HFFc6 (cell line): ENCODE results near the gene HSPA4. TPM values are rescaled to one million over a fixed set of nuclear protein-coding genes. Genes with fewer than 3 reads are reported as not detected.
"Not testable (repeated sequence)": the region's sequence is repeated elsewhere in the genome, so short reads cannot be mapped to it uniquely, and the experiment has no call there.

ENCODE experiments used
- DNase-seq: peaks from one replicate; pipeline ENCODE4 v3.0.0-alpha.2; 2018
- H3K27ac Mint-ChIP-seq: 2 replicates; pipeline ENCODE4 v1.8.0; 2020; ENCODE audit warnings: mild to moderate bottlenecking, mixed read lengths
- H3K27me3 Mint-ChIP-seq: 2 replicates; pipeline ENCODE4 v1.8.0; 2021; ENCODE audit warnings: mild to moderate bottlenecking, moderate library complexity, mixed read lengths; ENCODE audit not compliant: insufficient read depth
- H3K36me3 Mint-ChIP-seq: 2 replicates; pipeline ENCODE4 v1.8.0; 2021; ENCODE audit warnings: low read depth, mixed read lengths
- H3K4me1 Mint-ChIP-seq: 2 replicates; pipeline ENCODE4 v1.8.0; 2020; ENCODE audit warnings: low read depth, mixed read lengths
- H3K4me3 Mint-ChIP-seq: 2 replicates; pipeline ENCODE4 v1.8.0; 2020; ENCODE audit warnings: mild to moderate bottlenecking, moderate library complexity, mixed read lengths
- H3K9me3 Mint-ChIP-seq: 2 replicates; pipeline ENCODE4 v1.8.0; 2020; ENCODE audit warnings: mild to moderate bottlenecking, mixed read lengths
- CTCF ChIP-seq: fragments of 200-600 bp; sonication (generic); IDR thresholded peaks from 2 replicates; pipeline ENCODE4 v1.5.0; 2021; ENCODE audit warnings: antibody characterized with exemption, mild to moderate bottlenecking
- long read RNA-seq: library from polyadenylated mRNA; unstranded; transcript quantifications from one replicate; pipeline ENCODE4 v2.0.0, GENCODE V29; 2019
- total RNA-seq, 6 experiments: library from RNA; stranded (reverse); fragmentation: NEBNext Ultra II Directional; extraction: Animal tissue kit (Norgen Biotek cat#: 25700); gene quantifications; 2 replicates in 1 of 6; 3 replicates in 5 of 6; pipeline ENCODE4 v1.2.3, GENCODE V29; 2021

Gene HSPA4
- 100 to 1,000 TPM; 181 to 235 (median 214) TPM for total RNA-seq
- long read RNA-seq, full-length matches to known transcripts = 150 of 202 reads
- long read RNA-seq, partial matches to known transcripts = 28 of 202 reads
- long read RNA-seq, other reads (novel, unspliced or antisense) = 24 of 202 reads

DNA sequence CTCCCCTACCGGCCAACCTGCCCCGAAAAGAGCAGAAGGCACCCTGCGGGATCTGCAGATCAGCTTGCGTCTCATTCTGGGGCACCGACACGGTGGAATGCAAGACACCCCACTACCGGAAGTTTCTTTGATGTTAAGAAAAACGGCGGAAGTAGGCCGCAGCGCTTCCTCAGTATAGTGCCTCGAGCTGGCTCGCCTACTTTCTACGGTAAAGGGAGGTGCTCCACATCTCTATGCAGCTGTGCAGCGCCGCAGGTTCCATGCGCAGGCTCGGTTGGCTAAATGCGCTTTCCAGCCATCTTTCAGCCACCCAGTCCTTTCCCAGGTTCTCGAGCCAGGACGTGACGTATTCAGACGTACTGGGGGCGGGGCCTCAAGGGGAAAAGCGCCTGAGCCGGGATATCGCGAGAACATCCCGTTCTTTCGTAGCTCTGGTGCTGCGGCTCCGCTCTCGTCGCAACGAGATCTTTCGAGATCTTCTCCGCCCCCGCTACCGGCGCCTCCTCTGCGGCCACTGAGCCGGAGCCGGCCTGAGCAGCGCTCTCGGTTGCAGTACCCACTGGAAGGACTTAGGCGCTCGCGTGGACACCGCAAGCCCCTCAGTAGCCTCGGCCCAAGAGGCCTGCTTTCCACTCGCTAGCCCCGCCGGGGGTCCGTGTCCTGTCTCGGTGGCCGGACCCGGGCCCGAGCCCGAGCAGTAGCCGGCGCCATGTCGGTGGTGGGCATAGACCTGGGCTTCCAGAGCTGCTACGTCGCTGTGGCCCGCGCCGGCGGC, at the start of gene HSPA4:
Gene HSPA4 (plus strand): TSS at position 472 of the 775 bp plus-strand sequence. CDS start 238 bp downstream, at position 710.
- TF ChIP-seq CTCF = no peak; the same call in 1 of the 2 replicates
- H3K4me1 Mint-ChIP-seq = peaks cover 62% of the 10 kb centered on the region
- DNase-seq = peak; percentile 97
- H3K27me3 Mint-ChIP-seq = no peaks in the 10 kb centered on the region; the same call in none of the 2 replicates
- H3K36me3 Mint-ChIP-seq = peaks cover 28% of the 10 kb centered on the region
- no peaks in the 10 kb centered on the region; the same call in 1 of the 2 replicates for H3K9me3 Mint-ChIP-seq
- peak within 1 kb of the TSS; percentile 99 for H3K27ac Mint-ChIP-seq
- peak within 1 kb of the TSS; percentile 95 for H3K4me3 Mint-ChIP-seq

GRCh38 chr5:133006653-133007052, 45.2 kb upstream of the HSPA4 start:
- H3K4me1 Mint-ChIP-seq = no peaks in the 10 kb centered on the region; the same call in 1 of the 2 replicates
- H3K27me3 Mint-ChIP-seq = no peaks in the 10 kb centered on the region
- peaks cover 11% of the 10 kb centered on the region for H3K36me3 Mint-ChIP-seq
- H3K9me3 Mint-ChIP-seq = no peaks in the 10 kb centered on the region
- no peak overlapping the region for H3K27ac Mint-ChIP-seq
- no peak overlapping the region for H3K4me3 Mint-ChIP-seq
- no peak for TF ChIP-seq CTCF
- DNase-seq = no peak

DNA sequence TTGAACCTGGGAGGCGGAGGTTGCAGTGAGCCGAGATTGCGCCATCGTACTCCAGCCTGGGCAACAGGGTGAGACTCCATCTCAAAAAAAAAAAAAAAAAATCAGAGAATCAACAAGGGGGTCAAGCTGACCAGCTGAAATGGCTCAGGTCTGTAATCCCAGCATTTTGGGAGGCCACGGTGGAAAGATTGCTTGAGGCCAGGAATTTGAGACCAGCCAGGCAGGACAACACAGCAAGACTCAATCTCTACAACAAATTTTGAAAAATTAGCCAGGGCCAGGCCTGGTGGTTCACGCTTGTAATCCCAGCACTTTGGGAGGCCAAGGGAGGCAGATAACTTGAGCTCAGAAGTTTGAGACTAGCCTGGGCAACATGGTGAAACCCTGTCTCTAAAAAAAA, 43.4 kb upstream of the HSPA4 start:
- not testable (repeated sequence) for DNase-seq, H3K27ac Mint-ChIP-seq, H3K9me3 Mint-ChIP-seq, H3K4me1 Mint-ChIP-seq, H3K27me3 Mint-ChIP-seq, H3K4me3 Mint-ChIP-seq
- peaks cover 11% of the 10 kb centered on the region for H3K36me3 Mint-ChIP-seq

GRCh38 chr5:133015466-133015865, 36.3 kb upstream of the HSPA4 start:
- no peak for DNase-seq
- TF ChIP-seq CTCF = no peak
- no peaks in the 10 kb centered on the region for H3K27me3 Mint-ChIP-seq
- H3K27ac Mint-ChIP-seq = no peak overlapping the region
- H3K36me3 Mint-ChIP-seq = peaks cover 29% of the 10 kb centered on the region
- no peaks in the 10 kb centered on the region for H3K4me1 Mint-ChIP-seq
- H3K4me3 Mint-ChIP-seq = no peak overlapping the region
- no peaks in the 10 kb centered on the region for H3K9me3 Mint-ChIP-seq

DNA sequence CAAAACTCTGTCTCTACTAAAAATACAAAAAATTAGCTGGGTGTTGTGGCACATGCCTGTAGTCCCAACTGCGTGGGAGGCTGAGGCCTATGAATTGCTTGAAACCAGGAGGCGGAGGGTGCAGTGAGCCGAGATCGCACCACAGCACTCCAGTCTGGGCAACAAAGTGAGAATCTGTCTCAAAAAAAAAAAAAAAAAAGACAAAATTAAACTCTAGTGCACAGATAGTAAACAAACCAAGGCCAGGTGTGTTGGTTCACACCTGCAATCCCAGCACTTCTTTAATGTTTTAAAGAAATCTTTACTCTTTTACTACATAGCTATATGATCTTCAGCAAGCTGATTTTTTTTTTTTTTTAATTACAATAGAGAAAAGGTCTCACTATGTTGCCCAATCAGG, 33.8 kb upstream of the HSPA4 start:
- no peak for TF ChIP-seq CTCF
- Mint-ChIP-seq H3K27me3 (no peaks in the 10 kb centered on the region), H3K9me3 (no peaks in the 10 kb centered on the region), H3K36me3 (peaks cover 35% of the 10 kb centered on the region), H3K27ac (no peak overlapping the region), H3K4me3 (no peak overlapping the region), H3K4me1 (no peaks in the 10 kb centered on the region)
- DNase-seq = no peak

DNA sequence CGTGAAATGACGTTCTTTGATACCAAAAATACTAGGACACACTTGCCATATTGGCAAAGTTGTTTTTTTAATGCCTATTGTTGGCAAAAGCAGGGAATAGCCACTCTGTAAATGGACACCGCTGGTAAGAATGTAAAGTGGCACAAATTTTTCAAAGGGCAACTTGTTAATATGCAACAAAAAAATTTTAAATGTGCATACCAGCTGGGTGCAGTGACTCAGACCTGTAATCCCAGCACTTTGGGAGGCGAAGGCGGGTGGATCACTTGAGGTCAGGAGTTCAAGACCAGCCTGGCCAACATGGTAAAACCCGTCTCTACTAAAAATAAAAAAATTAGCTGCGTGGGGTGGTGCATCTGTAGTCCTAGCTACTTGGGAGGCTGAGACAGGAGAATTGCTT, 32.3 kb upstream of the HSPA4 start:
- H3K36me3 Mint-ChIP-seq = peaks cover 36% of the 10 kb centered on the region
- not testable (repeated sequence) for H3K27me3 Mint-ChIP-seq, H3K4me3 Mint-ChIP-seq, H3K4me1 Mint-ChIP-seq, H3K27ac Mint-ChIP-seq, DNase-seq, H3K9me3 Mint-ChIP-seq
